Measurements from ENCODE around the gene MAML2.
A peak's percentile ranks its signal among the peaks of the same experiment; 100 is the strongest.

Gene MAML2

DNA sequence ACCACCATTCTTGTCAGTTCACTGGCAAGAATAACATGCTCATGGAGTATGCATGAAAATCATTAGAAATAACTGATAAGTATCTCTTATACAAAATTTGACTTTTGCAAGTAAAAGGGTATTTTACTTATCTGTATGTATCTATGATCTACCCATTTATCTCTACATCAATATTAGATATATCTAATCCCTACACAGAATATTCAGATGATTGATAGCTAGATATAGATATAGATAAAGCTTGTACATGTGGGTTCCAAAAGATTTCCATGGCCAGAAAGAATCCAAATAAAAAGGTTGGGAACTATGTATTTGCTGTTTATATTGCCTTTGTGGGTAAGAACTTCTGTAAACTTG lies 185.5 kb downstream of the MAML2 start:
- no peak for DNase-seq (ENCODE audit: low read depth, low spot score)

DNA sequence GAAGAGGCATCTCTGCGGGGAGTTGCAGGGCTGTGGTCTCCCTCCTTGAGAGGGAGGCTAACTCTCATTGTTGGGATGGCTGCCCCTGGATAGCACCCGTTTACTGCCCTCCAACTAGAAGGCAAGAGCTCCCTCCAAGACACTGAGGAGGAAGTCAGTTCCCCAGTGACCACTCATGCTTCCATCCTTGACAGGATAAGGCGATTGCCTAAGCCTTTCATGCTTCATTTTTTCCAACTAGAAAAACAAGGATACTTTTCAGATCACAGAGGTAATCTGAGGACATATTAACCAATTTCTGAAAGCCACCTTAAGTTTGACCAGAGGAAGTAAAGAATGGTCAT lies 186.6 kb downstream of the MAML2 start:
- DNase-seq (ENCODE audit: low read depth, low spot score) = no peak

DNA sequence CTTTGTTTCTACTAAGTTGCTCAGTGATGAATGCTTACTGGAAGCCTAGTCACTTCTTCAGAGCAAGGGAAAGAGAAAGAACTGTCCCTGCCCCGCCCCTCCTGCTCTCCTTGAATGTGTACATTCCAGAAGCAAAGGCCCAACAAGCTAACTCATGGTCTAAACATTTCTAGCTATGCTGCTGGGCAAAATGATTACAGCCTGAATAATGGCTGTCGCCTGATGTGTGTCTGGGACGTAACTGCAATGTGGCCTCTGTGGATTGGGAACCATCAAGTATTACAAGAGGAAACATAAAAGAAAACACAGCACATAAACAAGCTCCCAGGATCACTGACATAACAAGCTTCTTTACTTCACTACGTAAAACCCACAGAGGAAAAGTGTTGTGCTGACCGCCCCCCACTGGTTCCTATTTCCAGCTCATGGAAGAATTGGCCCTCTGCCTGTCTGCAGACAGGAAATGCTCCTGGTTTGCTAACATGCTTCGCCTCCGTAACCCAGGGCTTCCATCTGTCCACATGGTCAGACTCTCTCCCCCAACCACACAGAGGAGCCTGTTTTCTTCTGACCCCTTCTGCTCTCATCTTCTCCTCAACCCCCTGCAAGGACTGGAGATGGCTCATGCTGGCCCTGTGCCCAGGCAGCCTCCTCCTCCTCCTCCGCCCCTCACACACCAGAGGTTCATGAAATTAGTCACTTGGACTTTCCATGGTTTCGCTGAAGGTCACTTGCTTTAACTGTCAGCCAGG lies 187.2 kb downstream of the MAML2 start:
- peak; percentile 98 for DNase-seq (ENCODE audit: low read depth, low spot score)

DNA sequence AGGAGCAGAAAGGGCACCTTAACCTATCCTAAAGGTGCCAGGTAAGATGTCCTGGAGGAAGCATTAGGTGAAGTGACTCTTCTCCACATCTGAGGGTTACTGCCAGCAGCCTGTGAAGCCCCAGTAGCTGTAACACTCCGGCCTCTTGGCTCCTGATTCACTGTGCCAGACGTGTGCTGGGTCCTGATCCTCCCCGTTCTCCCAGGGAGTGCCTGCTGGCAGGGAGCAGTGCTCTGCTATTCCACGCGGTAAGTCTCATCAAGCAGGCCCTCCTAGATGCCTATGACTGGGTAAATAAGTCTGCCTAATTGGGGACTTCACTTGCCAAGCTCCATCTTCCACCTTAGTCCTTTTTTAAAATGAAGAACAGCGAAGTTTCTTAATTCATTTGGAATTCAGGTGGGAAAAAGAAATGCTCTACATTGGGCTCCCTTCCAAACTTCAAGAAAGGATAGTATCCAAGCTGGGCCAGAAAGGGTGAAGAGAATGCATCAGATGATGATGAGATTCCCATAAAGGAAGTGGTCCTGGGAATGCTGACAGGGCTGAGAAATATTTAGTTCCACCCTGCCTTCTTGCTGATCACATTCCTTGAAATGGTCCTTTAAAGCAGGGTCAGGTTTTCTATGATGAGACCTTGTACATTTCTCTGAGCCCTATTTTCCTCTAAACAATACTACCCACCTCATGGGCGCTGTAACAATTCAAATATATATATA lies 188.0 kb downstream of the MAML2 start:
- no peak for DNase-seq (ENCODE audit: low read depth, low spot score)

DNA sequence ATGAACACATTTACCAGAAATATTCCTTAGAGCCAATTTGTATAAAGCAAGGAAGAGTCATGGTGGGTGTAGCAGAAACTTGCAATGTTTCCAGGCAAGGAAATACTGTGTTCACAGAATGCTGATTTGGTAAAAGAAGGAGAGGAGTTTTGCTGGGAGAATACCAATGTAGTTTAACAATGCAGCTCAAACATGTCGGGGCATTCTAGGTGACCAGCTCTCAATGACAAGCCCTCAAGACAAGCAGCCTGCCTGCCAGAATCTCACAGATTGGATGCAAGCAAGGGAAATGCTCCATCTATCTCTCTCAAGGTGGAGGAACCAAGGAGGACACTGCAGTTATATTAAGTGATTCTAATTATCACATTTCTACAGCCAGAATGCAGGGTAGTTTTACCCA lies 190.4 kb downstream of the MAML2 start:
- no peak for DNase-seq (ENCODE audit: low read depth, low spot score)

DNA sequence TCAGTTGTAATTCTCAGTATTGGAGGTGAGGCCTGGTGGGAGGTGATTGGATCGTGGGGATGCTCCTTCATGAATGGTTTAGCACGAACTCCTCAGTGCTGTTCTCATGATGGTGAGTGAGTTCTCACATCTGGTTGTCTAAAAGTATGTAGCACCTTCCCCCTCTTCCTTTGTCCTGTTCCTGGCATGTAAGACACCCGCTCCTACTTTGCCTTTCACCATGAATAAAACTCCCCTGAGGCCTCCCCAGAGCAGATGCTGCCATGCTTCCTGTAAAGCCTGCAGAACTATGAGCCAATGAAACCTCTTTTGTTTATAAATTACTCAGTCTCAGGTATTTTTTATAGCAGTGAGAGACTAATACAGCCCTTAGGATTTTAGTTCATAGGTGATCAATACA lies 191.5 kb downstream of the MAML2 start:
- no peak for DNase-seq (ENCODE audit: low read depth, low spot score)

DNA sequence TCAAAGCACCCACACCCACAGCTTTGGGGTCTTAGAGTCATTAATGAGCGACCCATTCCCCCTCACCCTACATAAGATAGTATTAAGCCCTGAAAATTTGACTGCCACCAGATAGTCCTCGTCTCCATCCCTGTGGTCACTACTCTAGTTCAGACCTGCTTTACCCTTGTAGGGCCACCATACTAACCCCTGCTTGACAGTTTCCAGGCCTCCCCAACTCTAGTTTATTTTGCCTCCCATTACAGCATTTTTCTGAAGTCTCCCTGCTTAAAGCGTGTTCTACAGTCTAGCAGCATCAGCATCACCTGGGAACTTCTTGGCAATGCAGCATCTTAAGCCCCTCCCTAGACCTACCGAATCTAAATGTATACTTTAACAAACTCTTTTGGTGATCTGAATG lies 192.4 kb downstream of the MAML2 start:
- no peak for DNase-seq (ENCODE audit: low read depth, low spot score)

DNA sequence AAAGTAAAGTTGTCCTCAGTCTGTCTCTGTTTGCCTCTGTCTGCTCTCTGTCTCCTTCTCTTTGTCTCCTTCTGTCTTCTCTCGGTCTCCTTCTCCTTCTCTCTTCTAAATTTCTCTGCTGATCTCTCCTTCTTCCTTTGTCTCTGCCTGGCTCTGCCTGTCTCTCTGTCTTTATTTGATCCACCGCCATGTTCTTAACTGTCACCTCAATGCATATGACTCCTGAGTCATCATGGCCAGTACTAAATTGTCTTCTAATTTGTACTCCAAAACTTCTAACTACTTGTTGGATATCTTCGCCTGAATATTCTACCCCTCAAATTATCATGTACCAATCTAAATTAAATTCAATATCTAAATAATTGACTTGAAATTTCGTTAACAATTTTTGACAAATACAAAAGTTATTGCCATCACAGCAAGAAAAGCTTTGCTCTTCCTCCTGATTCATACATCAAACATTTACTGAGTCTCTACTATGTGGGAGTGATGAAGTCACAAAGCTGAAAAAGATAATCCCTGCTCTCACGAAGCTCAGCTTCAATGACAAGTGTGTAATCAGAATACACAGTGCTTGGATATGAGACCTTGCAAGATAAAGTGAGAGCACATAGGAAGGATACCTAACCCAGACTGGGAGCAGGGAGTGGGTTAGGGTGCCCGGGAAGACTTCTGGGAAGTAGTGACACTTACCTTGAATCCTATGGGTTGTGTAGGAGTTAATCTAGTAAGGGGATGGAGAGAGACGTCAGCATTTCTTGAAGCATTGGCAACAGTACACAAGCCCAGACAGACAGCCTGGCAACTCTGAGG lies 193.0 kb downstream of the MAML2 start:
- DNase-seq (ENCODE audit: low read depth, low spot score) = no peak

DNA sequence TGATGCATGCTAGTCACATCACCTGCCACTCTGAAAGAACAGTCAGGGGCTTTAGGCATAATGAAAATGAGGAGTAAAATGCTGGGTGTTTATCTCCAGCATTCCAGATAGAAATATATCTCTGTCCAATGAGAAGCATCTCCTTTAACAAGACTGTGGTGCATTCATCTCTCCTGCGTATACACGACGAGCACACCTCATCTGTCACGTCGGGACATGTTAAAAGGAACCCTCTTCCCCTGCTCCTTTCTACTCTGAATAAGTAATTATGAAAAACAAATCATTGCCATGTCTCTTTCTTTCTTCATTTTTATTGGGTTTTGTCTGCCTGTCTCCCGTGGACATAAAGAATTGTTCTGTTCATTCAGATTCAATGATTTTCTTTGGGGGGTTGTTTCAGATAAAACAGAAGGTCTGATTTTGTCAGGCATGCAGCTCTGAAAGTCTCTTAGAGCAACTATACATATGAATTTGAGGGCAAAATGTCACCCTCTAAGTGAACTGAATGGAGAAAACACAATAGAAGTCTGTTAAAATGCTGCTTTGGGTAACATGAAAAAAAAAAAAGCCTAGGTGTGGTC lies 195.0 kb downstream of the MAML2 start:
- DNase-seq (ENCODE audit: low read depth, low spot score) = no peak

DNA sequence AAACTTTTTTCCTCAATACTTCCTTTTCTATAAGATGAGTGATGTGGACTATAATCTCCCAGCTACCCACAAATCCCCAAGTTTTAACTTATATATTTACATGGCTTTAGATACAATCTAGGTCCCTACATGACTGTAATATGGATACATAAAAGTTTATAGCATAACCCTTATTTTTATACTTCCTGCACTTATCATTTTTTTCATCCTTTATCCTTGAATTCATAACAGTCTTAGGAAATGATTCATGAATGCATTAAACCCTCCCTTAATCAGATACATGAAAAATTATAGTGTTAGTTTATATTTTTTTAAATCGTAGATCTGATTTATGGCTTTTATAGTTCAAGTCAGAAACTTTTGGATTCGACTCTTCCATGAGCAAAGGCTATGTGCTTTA lies 195.8 kb downstream of the MAML2 start:
- no peak for DNase-seq (ENCODE audit: low read depth, low spot score)

DNA sequence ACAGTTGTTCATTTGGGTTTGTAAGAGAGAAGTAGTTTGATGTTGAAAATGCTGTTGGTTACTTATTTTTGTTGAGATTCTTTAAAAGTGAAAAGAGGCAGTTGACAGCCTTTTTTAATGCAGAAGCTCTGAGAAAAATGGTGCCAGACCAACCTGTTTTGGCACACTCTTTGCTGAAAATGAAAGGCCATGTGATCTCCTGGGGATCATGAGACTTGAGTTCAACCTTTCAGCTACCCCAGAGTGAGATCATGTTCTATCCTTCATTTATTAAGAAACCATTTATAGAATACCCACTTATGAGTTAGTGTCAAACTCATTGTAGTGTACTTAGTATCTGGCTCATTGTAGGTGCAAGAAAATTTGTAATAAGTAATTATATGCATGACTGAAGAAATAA lies 196.2 kb downstream of the MAML2 start:
- no peak for DNase-seq (ENCODE audit: low read depth, low spot score)

DNA sequence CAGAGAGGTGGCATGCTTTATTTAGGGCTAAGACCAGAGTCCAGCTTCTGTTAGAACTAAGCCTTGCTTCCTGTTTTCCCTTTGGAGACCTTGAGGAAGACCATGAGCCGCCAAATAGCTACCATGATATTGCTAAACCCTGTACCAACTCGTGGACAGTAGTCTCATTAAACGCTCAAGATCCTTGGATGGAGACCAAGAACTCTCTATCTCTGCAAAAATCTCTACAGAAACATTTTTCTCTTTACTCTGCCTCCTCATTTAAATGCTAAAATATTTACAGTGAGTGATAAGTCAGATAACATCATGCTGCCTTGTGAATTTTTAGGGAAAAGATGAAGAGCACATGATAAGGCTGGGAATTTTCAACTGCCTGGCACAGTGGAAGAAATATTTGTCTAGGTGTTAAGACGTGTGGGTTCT lies 197.8 kb downstream of the MAML2 start:
- DNase-seq (ENCODE audit: low read depth, low spot score) = no peak

DNA sequence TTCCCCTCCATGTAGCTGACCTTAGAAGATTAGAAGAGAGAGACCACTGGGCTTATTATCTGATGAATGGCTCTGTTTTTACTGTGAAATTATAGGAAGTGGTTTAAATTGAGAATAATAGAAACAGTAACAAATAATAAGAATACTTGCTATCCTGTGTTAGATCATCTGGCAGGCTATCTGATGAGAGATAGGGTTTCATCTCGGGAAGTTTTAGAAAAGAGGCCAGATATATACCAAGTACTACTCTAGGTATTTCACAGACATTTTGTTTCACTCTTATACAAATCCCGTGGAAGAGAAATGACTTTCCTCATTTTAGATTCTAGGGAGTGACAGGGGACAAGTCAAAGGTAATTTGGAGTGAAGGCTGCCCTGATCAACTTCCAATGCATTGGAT lies 198.4 kb downstream of the MAML2 start:
- DNase-seq (ENCODE audit: low read depth, low spot score) = no peak

DNA sequence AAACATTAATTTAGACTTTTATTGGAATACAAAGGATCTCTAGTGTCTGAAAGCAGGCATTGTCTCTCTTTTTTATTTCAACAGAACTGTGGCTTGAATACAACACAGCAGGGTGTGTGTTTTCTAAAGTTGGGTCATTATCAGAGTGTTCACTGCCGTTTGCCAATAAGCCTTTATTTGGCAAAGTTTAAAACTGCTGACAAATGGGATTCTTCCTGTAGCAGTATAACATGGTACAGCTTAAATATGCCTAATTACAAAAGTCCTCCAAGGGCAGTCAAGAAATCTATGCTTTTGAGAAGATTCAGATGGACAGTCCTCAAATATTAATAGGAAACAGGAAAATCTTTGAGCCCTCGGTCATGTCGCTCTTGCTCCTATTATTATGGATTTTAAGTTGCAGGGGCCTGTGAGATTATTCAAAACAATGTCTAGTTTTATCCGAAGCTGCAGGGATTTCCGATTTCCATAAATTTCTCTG lies 199.9 kb downstream of the MAML2 start:
- DNase-seq (ENCODE audit: low read depth, low spot score) = no peak

DNA sequence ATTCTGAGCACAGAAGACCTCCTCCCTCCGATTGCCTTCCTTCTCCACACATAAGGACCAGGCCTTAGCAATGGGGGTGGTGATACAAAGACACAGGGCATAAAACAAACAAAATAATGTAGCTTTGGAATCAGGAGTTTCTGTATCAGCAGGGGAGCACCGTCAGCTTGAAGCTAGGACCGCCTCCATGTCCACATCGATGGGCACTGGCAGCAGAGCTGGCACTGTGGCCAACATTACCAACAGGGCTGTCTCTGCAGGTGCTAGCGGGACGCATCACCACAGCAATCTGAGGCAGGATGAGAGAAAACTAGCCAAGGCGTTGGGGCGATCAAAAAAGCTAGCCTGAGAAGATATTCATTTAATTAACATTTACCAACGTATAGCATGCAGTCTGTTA lies 201.4 kb downstream of the MAML2 start:
- no peak for DNase-seq (ENCODE audit: low read depth, low spot score)

DNA sequence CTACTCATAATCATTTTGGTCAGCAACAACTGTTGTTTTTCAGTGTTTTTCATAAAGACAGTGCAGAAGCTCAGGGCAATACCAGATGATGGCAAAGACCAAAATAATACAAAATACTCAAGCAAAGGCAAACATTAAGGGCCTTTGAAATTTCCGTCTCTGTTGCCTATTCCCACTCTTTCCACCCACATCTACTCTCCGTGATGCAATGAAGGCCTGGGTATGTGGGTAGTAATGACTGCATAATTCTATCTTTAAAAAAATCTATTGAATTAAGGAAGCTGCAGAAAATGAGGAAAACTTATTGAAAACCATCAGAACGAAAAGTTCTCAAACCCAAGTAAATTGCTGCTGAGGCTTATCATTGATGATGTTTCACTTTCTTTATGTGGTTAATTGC lies 203.3 kb downstream of the MAML2 start:
- DNase-seq (ENCODE audit: low read depth, low spot score) = no peak

DNA sequence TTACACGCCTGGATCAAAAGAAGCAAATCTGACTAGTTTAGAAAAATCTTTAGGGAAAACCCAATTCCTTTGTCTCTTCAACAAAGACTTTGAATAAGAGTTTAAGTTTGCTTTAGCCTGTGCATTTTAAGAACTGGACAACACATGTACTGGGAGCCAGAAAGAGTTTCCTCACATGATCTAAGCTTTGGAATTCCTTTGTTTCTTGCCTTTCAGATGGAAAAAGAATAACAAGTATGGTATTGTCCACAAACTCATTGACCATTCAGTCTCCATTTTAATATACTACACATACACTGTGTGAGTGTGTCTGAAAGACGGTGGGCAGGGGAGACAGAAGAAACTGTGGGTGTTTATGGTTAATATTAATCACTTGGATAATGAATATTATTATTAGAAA lies 205.6 kb downstream of the MAML2 start:
- no peak for DNase-seq (ENCODE audit: low read depth, low spot score)

DNA sequence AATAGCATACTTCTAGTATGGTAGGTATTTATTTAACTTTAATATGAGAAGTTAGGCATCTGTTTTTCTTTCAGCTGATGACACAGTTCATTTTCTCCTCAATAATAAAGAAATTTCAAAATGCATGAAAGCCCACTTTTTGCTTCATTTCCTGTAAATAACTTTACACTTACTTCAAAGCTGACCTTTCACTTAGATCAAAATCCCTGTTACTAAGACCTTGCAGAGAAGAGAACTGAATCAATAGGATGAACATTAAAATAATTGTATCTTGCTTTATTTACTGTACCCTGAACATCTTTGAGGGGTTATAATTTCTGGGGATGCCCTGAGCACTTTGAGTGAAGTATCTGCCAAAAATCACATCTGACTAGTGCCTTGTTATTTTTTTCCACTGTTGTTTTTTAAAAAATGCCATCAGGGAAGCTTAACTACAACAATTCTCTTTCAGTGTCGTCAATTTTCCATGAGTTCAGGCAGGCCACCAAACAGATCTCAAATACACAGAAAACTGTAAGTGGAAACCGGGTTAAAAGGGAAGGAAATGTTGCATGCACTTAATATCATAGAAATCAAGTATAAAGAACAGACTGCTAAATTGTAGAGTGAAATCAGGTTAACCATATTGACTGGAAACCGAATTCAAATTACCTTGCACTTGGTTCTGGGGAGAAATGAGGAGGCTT lies 206.2 kb downstream of the MAML2 start:
- no peak for DNase-seq (ENCODE audit: low read depth, low spot score)

DNA sequence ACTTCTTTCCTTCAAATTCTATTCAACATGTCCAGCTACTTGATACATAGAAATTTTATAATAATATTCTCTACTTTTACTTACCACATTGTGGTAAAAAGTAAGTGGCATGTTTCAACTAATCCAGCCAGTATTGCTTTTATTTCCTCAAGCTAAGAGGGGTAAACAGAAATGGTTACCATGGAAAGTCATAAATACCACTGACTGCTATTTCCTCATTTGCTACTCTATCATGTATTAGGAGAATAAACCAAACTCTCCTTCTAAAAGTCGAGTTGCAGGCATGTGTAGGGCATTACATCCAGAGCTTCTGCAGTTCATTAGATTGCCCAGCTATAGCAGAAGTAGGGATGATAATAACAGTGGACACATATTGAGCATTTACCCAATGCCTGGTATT lies 208.4 kb downstream of the MAML2 start:
- DNase-seq (ENCODE audit: low read depth, low spot score) = no peak

DNA sequence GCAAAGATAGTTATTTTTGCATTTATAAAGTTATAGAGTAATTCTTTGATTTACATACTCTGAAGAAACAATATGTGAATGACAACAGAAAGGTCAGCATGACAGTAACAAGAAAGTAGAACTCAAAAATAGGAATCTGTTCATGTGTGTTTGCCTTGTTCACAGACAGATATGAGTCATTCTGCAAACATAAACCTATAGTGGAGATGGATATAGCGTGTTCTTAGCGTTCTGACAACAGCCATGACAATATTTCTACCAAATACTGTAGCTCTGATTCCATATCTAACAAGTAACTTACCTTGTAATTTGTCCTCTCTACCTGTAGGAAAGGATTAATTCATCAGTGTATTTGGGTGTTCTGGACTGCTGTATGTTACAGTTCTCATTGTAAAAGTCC lies 210.6 kb downstream of the MAML2 start:
- no peak for DNase-seq (ENCODE audit: low read depth, low spot score)

DNA sequence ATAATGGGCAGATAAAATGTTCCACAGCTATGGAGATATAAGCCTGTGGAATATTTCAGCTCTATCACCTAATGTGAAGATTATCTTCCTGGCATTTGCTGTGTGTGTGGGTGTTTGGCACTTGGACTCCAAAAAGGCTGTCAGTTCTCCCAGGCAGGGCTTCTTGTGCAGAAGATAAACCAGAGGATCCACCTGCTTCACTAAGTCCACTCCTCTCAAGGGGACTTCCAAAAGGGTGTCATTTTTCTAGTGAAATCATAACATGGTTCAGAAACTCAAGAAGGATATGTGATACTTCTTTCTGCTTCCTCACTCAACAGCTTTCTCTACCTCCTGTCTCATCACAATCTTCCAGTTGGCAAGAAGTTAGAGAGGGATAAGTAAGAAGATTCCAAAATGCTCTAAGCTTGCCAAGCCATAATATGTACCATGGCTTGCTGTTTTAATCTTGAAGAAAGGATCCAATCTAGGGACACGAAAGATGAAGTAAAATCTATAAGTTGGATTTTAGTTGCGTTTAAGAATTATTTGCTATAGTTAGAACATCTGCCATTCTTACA lies 212.9 kb downstream of the MAML2 start:
- DNase-seq (ENCODE audit: low read depth, low spot score) = no peak
